ENCODE data around the gene ZNF609.

- TF ChIP-seq CTCF (conservative IDR thresholded peaks at IDR 0.05; ENCODE audit: low read depth, low read length) (no peak), EZH2 (IDR thresholded peaks at IDR 0.05; ENCODE audit: borderline replicate concordance, low read depth, low read length, poor library complexity, severe bottlenecking) (no peak)
These were observed 7.2 kb upstream of the ZNF609 start for GRCh38 chr15:64452988-64453688.

Data from A673 (cell line).